Skeletal muscle tissue (tissue), 4 donors: ENCODE data around the gene GABRA5. TPM values are rescaled to one million over a fixed set of nuclear protein-coding genes. Genes with fewer than 3 reads are reported as not detected.

Source experiments
- H3K27ac ChIP-seq: one replicate; pipeline ENCODE4 v1.7.0; 2013; ENCODE audit warnings: mild to moderate bottlenecking, low read depth, low read length, inconsistent platforms
- H3K27me3 ChIP-seq, 3 donors: one replicate each; pipeline ENCODE4 v1.7.0; 2013; ENCODE audit warnings: low read length in 3 of 3; ENCODE audit not compliant: control insufficient read depth in 3 of 3, insufficient read depth in 3 of 3
- H3K36me3 ChIP-seq, 3 donors: one replicate each; pipeline ENCODE4 v1.7.0; 2013; ENCODE audit warnings: low read length in 3 of 3; ENCODE audit not compliant: control insufficient read depth in 3 of 3, insufficient read depth in 3 of 3
- H3K4me1 ChIP-seq, 3 donors: one replicate each; pipeline ENCODE4 v1.7.0; 2013; ENCODE audit warnings: low read length in 3 of 3, mild to moderate bottlenecking in 3 of 3; ENCODE audit not compliant: control insufficient read depth in 3 of 3, insufficient read depth in 3 of 3
- H3K4me3 ChIP-seq, 3 donors: one replicate each; pipeline ENCODE4 v1.7.0; 2013; ENCODE audit warnings: low read length in 3 of 3
- H3K9ac ChIP-seq, 3 donors: one replicate each; pipeline ENCODE4 v1.7.0; 2013; ENCODE audit warnings: low read length in 3 of 3, mild to moderate bottlenecking in 3 of 3, moderate library complexity in 2 of 3, low read depth in 1 of 3
- H3K9me3 ChIP-seq, 3 donors: one replicate each; pipeline ENCODE4 v1.7.0; 2013; ENCODE audit warnings: low read length in 3 of 3; ENCODE audit not compliant: control insufficient read depth in 3 of 3
- total RNA-seq: library from RNA; depleted of rRNA; stranded (reverse); fragments of >200 nt; gene quantifications from one replicate; pipeline ENCODE4 v1.2.3, GENCODE V29; 2014
- donor health status: Osteomylitis.

Gene GABRA5
- total RNA-seq, 1 donor from 2014 or later: 1.6 TPM

DNA sequence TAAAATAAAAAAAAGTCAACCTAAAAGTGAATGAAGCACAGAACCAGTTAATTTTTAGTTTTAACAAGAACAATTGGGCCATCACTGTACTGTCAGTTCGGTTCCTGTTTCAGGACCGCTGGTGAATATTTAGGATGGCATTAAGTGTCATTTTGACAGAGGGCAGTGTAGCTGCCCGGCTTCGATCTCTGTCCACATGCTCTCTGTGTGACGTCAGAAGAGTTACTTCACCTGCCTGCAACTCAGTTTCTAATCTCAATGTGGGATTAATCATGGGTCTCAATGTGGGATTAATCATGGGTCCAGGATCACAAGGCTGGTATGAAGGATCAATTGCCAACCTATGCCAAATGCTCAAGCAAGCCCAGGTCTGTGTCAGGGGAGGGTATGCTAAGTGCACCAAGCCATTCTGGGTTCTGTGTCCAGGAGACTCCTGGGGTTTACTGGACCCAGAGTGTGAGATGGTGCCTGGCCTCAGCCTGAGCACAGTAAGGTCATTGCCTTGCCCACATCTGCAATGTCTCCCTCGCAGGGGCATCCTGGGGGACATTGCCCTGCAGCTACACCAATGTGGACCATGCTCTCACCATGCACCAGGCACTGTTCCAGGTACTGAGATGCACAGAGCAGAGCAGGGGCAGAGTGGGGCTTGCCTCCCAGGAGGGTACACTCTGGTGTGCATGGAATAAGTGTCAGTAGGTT, 8.1 kb downstream of the GABRA5 start:
- Histone ChIP-seq H3K4me3 (no peak overlapping the region), H3K9ac (no peak overlapping the region), H3K36me3 (no peaks in the 10 kb centered on the region), H3K27ac (no peak overlapping the region), H3K4me1 (no peaks in the 10 kb centered on the region), H3K27me3 (peaks cover 0 to 17% (median 5%) of the 10 kb centered on the region in 3 donors), H3K9me3 (no peaks in the 10 kb centered on the region)

GRCh38 chr15:26875476-26875850, 8.6 kb downstream of the GABRA5 start:
- H3K27me3 ChIP-seq: peaks cover 0 to 16% (median 0%) of the 10 kb centered on the region in 3 donors

GRCh38 chr15:26877831-26878230, 11.0 kb downstream of the GABRA5 start:
- Histone ChIP-seq H3K27me3 (peaks cover 0 to 24% (median 3%) of the 10 kb centered on the region in 3 donors), H3K27ac (no peak overlapping the region), H3K4me1 (no peaks in the 10 kb centered on the region), H3K9me3 (no peaks in the 10 kb centered on the region), H3K9ac (no peak overlapping the region), H3K4me3 (no peak overlapping the region), H3K36me3 (no peaks in the 10 kb centered on the region)

More at GRCh38 chr15:26875476-26875850, 8.6 kb downstream of the GABRA5 start:
- no peaks in the 10 kb centered on the region for H3K9me3 ChIP-seq
- H3K36me3 ChIP-seq: no peaks in the 10 kb centered on the region
- no peak overlapping the region for H3K27ac ChIP-seq
- H3K9ac ChIP-seq: no peak overlapping the region
- H3K4me3 ChIP-seq: no peak overlapping the region
- H3K4me1 ChIP-seq: no peaks in the 10 kb centered on the region

DNA sequence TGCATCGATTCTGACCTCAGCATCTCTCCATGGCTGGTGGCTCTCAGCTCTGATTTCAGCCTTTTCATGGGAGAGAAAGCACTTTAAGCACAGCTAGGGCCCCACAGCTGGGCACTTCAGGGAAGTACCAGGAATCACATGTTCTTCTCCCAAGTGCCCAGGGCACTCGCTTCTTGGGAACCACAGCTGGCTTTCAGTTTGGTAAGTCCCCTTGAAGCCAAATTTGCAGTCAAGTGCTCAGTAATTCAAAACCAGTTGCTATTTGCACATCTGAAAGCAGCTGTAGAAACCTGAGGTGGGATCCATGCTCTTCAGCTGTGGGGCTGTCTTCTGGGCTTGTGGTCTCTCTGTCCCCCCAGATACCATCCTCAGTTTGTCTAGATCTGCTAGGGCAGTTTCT, 12.8 kb downstream of the GABRA5 start:
- peaks cover 0 to 24% (median 3%) of the 10 kb centered on the region in 3 donors for H3K27me3 ChIP-seq
- H3K36me3 ChIP-seq: no peaks in the 10 kb centered on the region
- no peak overlapping the region for H3K27ac ChIP-seq
- H3K4me3 ChIP-seq: no peak overlapping the region
- H3K9me3 ChIP-seq: no peaks in the 10 kb centered on the region
- no peak overlapping the region for H3K9ac ChIP-seq
- no peaks in the 10 kb centered on the region for H3K4me1 ChIP-seq

DNA sequence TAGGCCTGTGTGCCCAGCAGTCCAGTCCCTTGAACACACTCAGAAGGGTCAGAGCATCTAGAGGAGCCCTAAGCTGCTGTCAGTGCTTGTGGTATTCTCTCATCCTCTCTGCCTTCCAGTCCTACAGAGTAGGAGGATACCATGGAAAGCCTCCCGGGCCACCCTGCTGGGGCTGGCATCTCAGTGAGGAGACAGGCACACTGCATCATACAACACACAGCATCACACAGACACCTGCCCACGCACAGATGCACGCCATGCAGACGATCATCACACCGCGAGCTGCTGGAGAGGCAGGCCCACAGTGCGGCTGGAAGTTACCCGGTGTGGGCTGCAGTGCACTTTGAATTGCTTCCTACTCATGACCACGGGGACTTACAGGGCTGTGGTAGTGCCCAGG, 15.2 kb downstream of the GABRA5 start:
- peaks cover 0 to 20% (median 3%) of the 10 kb centered on the region in 3 donors for H3K27me3 ChIP-seq

GRCh38 chr15:26882616-26883365, 15.9 kb downstream of the GABRA5 start:
- H3K36me3 ChIP-seq: no peaks in the 10 kb centered on the region
- H3K9ac ChIP-seq: no peak overlapping the region
- H3K27me3 ChIP-seq: peaks cover 0 to 20% (median 3%) of the 10 kb centered on the region in 3 donors
- no peak overlapping the region for H3K4me3 ChIP-seq
- H3K4me1 ChIP-seq: no peaks in the 10 kb centered on the region
- H3K27ac ChIP-seq: no peak overlapping the region
- H3K9me3 ChIP-seq: no peaks in the 10 kb centered on the region

More for the DNA sequence above, 15.2 kb downstream of the GABRA5 start:
- Histone ChIP-seq H3K4me1 (no peaks in the 10 kb centered on the region), H3K9me3 (no peaks in the 10 kb centered on the region), H3K36me3 (no peaks in the 10 kb centered on the region), H3K4me3 (no peak overlapping the region), H3K9ac (no peak overlapping the region), H3K27ac (no peak overlapping the region)

- Histone ChIP-seq H3K36me3 (no peaks in the 10 kb centered on the region), H3K27me3 (peaks cover under 1 to 24% (median 3%) of the 10 kb centered on the region in 3 donors), H3K4me3 (no peak overlapping the region), H3K4me1 (no peaks in the 10 kb centered on the region), H3K9me3 (no peaks in the 10 kb centered on the region), H3K9ac (no peak overlapping the region), H3K27ac (no peak overlapping the region)
Measured at GRCh38 chr15:26883466-26883865, 16.6 kb downstream of the GABRA5 start.

DNA sequence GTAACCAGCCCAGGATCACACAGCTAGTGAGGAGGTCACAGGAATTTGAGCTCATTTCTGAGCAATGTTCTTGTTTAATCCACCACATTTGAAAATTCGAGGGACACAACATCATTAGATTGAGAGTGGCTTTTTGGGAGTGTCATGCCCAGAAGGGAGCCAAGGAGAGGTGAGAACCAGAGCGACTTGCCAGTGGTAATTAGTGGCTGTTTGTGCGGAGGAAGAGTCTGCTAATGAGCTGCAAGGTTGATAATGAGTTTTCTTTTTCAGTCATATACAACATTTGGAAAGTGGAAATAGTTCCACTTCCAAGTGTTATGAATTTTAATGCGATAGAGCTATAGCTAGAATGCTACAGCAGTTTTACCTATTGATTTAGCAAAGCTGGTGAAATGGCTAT, 19.7 kb downstream of the GABRA5 start:
- Histone ChIP-seq H3K9me3 (no peaks in the 10 kb centered on the region), H3K4me3 (no peak overlapping the region), H3K9ac (no peak overlapping the region), H3K27ac (no peak overlapping the region), H3K4me1 (peaks cover 0 to 2% (median 0%) of the 10 kb centered on the region in 3 donors), H3K27me3 (peaks cover 7 to 19% (median 9%) of the 10 kb centered on the region in 3 donors), H3K36me3 (no peaks in the 10 kb centered on the region)

DNA sequence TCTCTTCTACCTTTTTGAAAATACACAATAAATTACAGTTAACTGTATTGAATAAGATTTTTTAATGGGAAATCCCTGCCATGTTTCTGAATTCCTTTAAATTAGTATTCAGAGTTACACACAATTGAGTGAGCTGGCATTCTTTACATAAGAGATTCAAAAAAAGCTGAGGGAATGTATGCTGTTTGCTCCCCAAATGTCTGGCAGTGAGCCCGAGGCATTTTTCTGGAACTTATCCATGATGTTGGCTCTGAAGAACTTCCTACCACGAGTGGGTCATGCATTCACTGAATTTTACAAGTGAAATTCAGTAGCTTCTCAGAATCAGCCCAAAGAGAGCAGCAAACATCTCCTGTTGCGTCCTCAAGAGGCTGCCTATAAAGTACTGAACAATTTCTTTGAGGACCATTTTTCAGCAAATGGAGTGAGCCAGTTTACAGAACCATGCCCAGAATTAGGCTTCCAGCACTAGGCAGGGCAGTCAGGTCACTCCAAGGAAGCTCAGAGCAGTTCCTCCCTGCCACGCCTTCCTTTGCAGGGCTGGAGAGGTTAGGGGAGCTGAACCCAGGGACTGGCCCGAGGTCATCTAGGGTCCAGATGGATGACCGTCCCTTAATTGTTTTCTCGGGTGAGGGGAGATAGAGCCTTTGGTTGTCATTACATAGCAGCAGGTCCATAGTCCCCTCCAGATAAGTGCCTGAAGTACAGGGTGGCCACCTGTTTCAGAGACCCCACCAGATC, 21.2 kb downstream of the GABRA5 start:
- Histone ChIP-seq H3K9me3 (no peaks in the 10 kb centered on the region), H3K27ac (no peak overlapping the region), H3K4me1 (peaks cover 0 to 6% (median 4%) of the 10 kb centered on the region in 3 donors), H3K4me3 (no peak overlapping the region), H3K36me3 (no peaks in the 10 kb centered on the region), H3K9ac (no peak overlapping the region), H3K27me3 (peaks cover 12 to 24% (median 16%) of the 10 kb centered on the region in 3 donors)
